Measurements from ENCODE around the gene ADAM17.

GRCh38 chr2:9494081-9494480 is 61.5 kb downstream of the ADAM17 start:
- no peak for TF ChIP-seq POLR2AphosphoS5 (IDR thresholded peaks at IDR 0.05; ENCODE audit: low read depth, low read length)
- TF ChIP-seq CTCF (IDR thresholded peaks at IDR 0.05), result no peak
- no peak for TF ChIP-seq JUND (IDR thresholded peaks at IDR 0.05)
- TF ChIP-seq RFX5 (IDR thresholded peaks at IDR 0.05; ENCODE audit: low read length), result no peak
- TF ChIP-seq YY1 (IDR thresholded peaks at IDR 0.05; ENCODE audit: low read depth), result no peak
- TF ChIP-seq USF1 (IDR thresholded peaks at IDR 0.05; ENCODE audit: borderline replicate concordance, low read depth), result no peak
- no peak for TF ChIP-seq TCF12 (IDR thresholded peaks at IDR 0.05)
- no peak for TF ChIP-seq FOXM1 (IDR thresholded peaks at IDR 0.05; ENCODE audit: low read depth)
- no peak for TF ChIP-seq REST (IDR thresholded peaks at IDR 0.05; ENCODE audit: low read depth, low read length)
- no peak for TF ChIP-seq EP300 (IDR thresholded peaks at IDR 0.05; ENCODE audit: borderline replicate concordance in 1 of 2, low read depth in 1 of 2, low read length in 1 of 2)
